Gastroesophageal sphincter (tissue), 4 donors: ENCODE data around the gene SORCS1. TPM values are rescaled to one million over a fixed set of nuclear protein-coding genes. Genes with fewer than 3 reads are reported as not detected.

ENCODE experiments used
- ATAC-seq: fragments of 150-250 bp; one replicate; pipeline ENCODE4 v1.9.1; 2016; ENCODE audit warnings: mild to moderate bottlenecking, moderate library complexity
- H3K27ac ChIP-seq, 4 donors: fragments of 200-600 bp; sonication (generic) in 3 of 4; 1 replicate in 3 of 4; 2 replicates in 1 of 4; pipeline ENCODE4 v1.5.1; 2016 to 2019
- H3K27me3 ChIP-seq: fragments of 200-600 bp; sonication (generic); one replicate; pipeline ENCODE4 v1.5.1; 2019
- H3K36me3 ChIP-seq, 2 donors: fragments of 200-600 bp; sonication (generic); one replicate each; pipeline ENCODE4 v1.5.1; 2019; ENCODE audit warnings: control low read depth in 1 of 2
- H3K4me1 ChIP-seq, 3 donors: fragments of 200-600 bp; sonication (generic); 1 replicate in 2 of 3; 2 replicates in 1 of 3; pipeline ENCODE4 v1.5.1; 2016 to 2019; ENCODE audit warnings: control low read depth in 2 of 3
- H3K4me3 ChIP-seq, 2 donors: fragments of 200-600 bp; sonication (generic); one replicate each; pipeline ENCODE4 v1.5.1; 2019; ENCODE audit warnings: mild to moderate bottlenecking in 1 of 2, moderate library complexity in 1 of 2
- H3K9me3 ChIP-seq, 3 donors: fragments of 200-600 bp; sonication (generic); one replicate each; pipeline ENCODE4 v1.5.1; 2017 to 2019; ENCODE audit warnings: control low read depth in 2 of 3
- CTCF ChIP-seq, 4 experiments: fragments of 200-600 bp in 2 of 4; fragments of 450-650 bp in 2 of 4; sonication (generic) in 1 of 4; IDR thresholded peaks; one replicate each; pipeline ENCODE4 v1.5.1; 2017 to 2019; ENCODE audit warnings: antibody characterized with exemption in 4 of 4, mild to moderate bottlenecking in 2 of 4, moderate library complexity in 2 of 4
- EP300 ChIP-seq: sonication (generic); formaldehyde crosslinking; IDR thresholded peaks from one replicate; pipeline ENCODE4 v1.6.1; 2017; ENCODE audit warnings: antibody characterized with exemption, mild to moderate bottlenecking
- POLR2A ChIP-seq, 2 donors: fragments of 450-650 bp; IDR thresholded peaks; one replicate each; pipeline ENCODE4 v1.6.1; 2017; ENCODE audit warnings: antibody characterized with exemption in 2 of 2, mild to moderate bottlenecking in 2 of 2, moderate library complexity in 1 of 2
- POLR2AphosphoS5 ChIP-seq: sonication (generic); formaldehyde crosslinking; IDR thresholded peaks from one replicate; pipeline ENCODE4 v1.6.1; 2017; ENCODE audit warnings: antibody characterized with exemption
- WGBS, 2 donors: methylation state at CpG; one replicate each; pipeline ENCODE4 v1.1.5; 2018; ENCODE audit warnings: low coverage in 1 of 2; 5-methylcytosine and 5-hydroxymethylcytosine counted together
- total RNA-seq, 4 donors: library from RNA; depleted of rRNA; stranded (reverse); fragments of >200 nt; gene quantifications; one replicate each; pipeline ENCODE4 v1.1.0, GENCODE V29; 2016

The SORCS1 gene
- total RNA-seq, 4 donors from 2014 or later, result 8.5 to 18.6 (median 10.0) TPM

- Histone ChIP-seq H3K27ac (no peak overlapping the region), H3K4me1 (no peaks in the 10 kb centered on the region), H3K27me3 (peaks cover 4% of the 10 kb centered on the region), H3K9me3 (no peaks in the 10 kb centered on the region), H3K4me3 (no peak overlapping the region), H3K36me3 (no peaks in the 10 kb centered on the region)
- no peak for TF ChIP-seq POLR2A (IDR thresholded peaks at IDR 0.05)
- peak in 1 of 4 experiments; percentile 42 for TF ChIP-seq CTCF (IDR thresholded peaks at IDR 0.05)
- WGBS, 2 donors, result 38% methylated on average over 3 to 4 of the region's 4 CpGs
- ATAC-seq, result no peak
Measured at GRCh38 chr10:107144490-107144889, 20.0 kb downstream of the SORCS1 start.

DNA sequence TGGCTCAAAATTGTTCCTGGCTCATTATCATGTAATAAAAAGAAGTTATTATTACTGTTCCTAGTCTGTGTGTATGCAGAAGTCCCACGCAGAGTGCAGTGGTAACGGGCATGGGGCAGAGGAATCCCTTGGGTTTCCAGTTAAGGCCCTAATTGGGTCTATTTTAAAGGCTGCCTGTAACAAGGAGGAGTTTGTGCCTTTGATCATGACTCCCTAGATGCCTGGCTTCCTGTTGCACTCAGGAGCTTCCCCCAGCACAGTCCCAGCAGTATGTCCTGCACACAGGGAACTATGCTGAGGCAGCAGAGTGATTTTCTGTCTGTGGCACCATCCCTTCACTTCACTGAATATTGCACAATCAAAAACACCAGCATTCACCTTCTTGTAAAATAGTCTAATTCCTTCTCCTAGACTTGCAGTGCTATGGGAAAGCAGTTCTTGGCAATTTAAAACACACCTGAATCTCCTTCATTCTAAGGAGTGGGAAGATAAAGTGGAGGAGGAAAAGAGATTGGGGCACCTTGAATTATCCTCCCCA is 22.9 kb downstream of the SORCS1 start:
- H3K4me1 ChIP-seq, result no peaks in the 10 kb centered on the region
- no peak for TF ChIP-seq POLR2A (IDR thresholded peaks at IDR 0.05)
- 31 to 66% methylated on average over 2 of the region's 2 CpGs for WGBS, 2 donors
- ATAC-seq, result no peak
- peaks cover 2% of the 10 kb centered on the region for H3K27me3 ChIP-seq
- H3K27ac ChIP-seq, result no peak overlapping the region
- H3K4me3 ChIP-seq, result no peak overlapping the region
- no peaks in the 10 kb centered on the region for H3K36me3 ChIP-seq
- H3K9me3 ChIP-seq, result no peaks in the 10 kb centered on the region

DNA sequence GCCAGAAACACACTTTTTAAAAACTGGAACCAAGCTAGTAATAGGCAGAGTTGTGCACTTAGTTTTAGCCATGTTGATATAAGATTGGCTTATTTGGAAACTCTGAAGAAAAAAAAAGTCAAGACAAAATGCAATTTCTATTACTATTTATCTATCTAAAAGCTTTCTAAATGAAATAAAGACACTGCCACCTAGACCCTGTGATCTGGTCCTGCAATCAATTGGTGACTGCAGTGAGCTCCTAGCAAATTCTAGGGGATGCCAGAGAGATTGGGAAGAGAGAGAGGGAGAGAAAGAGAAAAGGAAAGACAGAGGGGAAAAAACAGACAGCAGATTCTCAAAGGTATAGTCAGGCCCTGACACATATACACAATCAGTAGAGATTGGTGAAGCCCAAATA is 25.3 kb downstream of the SORCS1 start:
- Histone ChIP-seq H3K36me3 (no peaks in the 10 kb centered on the region), H3K9me3 (no peaks in the 10 kb centered on the region), H3K4me1 (no peaks in the 10 kb centered on the region), H3K27me3 (no peaks in the 10 kb centered on the region), H3K4me3 (no peak overlapping the region), H3K27ac (no peak overlapping the region)
- no peak for ATAC-seq
- TF ChIP-seq EP300 (no peak), POLR2AphosphoS5 (no peak), CTCF (IDR thresholded peaks at IDR 0.05) (no peak)

- H3K4me1 ChIP-seq, result no peaks in the 10 kb centered on the region
- H3K36me3 ChIP-seq, result no peaks in the 10 kb centered on the region
- no peak for ATAC-seq
- H3K9me3 ChIP-seq, result no peaks in the 10 kb centered on the region
- no peak overlapping the region for H3K4me3 ChIP-seq
- H3K27me3 ChIP-seq, result no peaks in the 10 kb centered on the region
- no peak overlapping the region for H3K27ac ChIP-seq
- WGBS, 2 donors, result 43 to 80% methylated on average over 1 of the region's 1 CpG
- no peak for TF ChIP-seq EP300
- no peak for TF ChIP-seq POLR2A (IDR thresholded peaks at IDR 0.05)
- no peak for TF ChIP-seq POLR2AphosphoS5
- no peak for TF ChIP-seq CTCF (IDR thresholded peaks at IDR 0.05)
Measured at GRCh38 chr10:107133656-107134055, 30.9 kb downstream of the SORCS1 start.

GRCh38 chr10:107129000-107129399 is 35.5 kb downstream of the SORCS1 start:
- no peaks in the 10 kb centered on the region for H3K27me3 ChIP-seq
- TF ChIP-seq POLR2AphosphoS5 (no peak), EP300 (no peak), POLR2A (IDR thresholded peaks at IDR 0.05) (no peak), CTCF (IDR thresholded peaks at IDR 0.05) (no peak)
- H3K9me3 ChIP-seq, result no peaks in the 10 kb centered on the region
- H3K4me1 ChIP-seq, result no peaks in the 10 kb centered on the region
- H3K36me3 ChIP-seq, result no peaks in the 10 kb centered on the region
- ATAC-seq, result no peak
- H3K4me3 ChIP-seq, result no peak overlapping the region
- WGBS, 2 donors, result 76 to 94% methylated on average over 4 to 6 of the region's 6 CpGs
- no peak overlapping the region for H3K27ac ChIP-seq
